Measurements from ENCODE around the gene COPZ1. TPM values are rescaled to one million over a fixed set of nuclear protein-coding genes. Genes with fewer than 3 reads are reported as not detected.
"Not testable (repeated sequence)": the region's sequence is repeated elsewhere in the genome, so short reads cannot be mapped to it uniquely, and the experiment has no call there.

The COPZ1 gene
- total and polyA plus RNA-seq, 4 donors = 98.8 to 163 (median 136) TPM

GRCh38 chr12:54352891-54353874 lies 28.3 kb downstream of the COPZ1 start:
- Histone ChIP-seq H3K27me3 (ENCODE audit: control insufficient read depth in 3 of 3, insufficient read depth in 3 of 3, low read length in 2 of 3) (no peaks in the 10 kb centered on the region), H3K27ac (ENCODE audit: low read depth in 1 of 2, low read length in 1 of 2) (peak overlapping the region; percentile 27 to 46), H3K4me1 (ENCODE audit: control insufficient read depth in 5 of 5, insufficient read depth in 5 of 5, low read length in 5 of 5) (peaks cover 4 to 54% (median 13%) of the 10 kb centered on the region in 5 donors), H3K9ac (ENCODE audit: insufficient read depth in 1 of 2, low read length in 2 of 2) (peak overlapping the region in 1 of 2 donors; percentile 28), H3K9me3 (ENCODE audit: control insufficient read depth in 4 of 4, insufficient read depth in 3 of 4, low read length in 3 of 4) (no peaks in the 10 kb centered on the region), H3K4me3 (no peak overlapping the region), H3K36me3 (ENCODE audit: control insufficient read depth in 4 of 4, insufficient read depth in 4 of 4, low read length in 4 of 4) (peaks cover 23 to 34% (median 27%) of the 10 kb centered on the region in 4 donors)
- 45 to 49% methylated on average over 1 of the region's 1 CpG for WGBS, 2 donors
- DNase-seq (peak; percentile 39 to 63 (median 44)), ATAC-seq (ENCODE audit: insufficient read depth, low FRiP score) (no peak)
- TF ChIP-seq CTCF (IDR thresholded peaks at IDR 0.05; ENCODE audit: control extremely low read depth, extremely low read depth) = no peak

GRCh38 chr12:54354271-54354670 lies 29.3 kb downstream of the COPZ1 start:
- H3K9ac ChIP-seq (ENCODE audit: insufficient read depth in 1 of 2, low read length in 2 of 2); ATAC-seq (ENCODE audit: insufficient read depth, low FRiP score); H3K27me3 ChIP-seq (ENCODE audit: control insufficient read depth in 3 of 3, insufficient read depth in 3 of 3, low read length in 2 of 3); H3K9me3 ChIP-seq (ENCODE audit: control insufficient read depth in 4 of 4, insufficient read depth in 3 of 4, low read length in 3 of 4); H3K4me3 ChIP-seq; DNase-seq; H3K27ac ChIP-seq (ENCODE audit: low read depth in 1 of 2, low read length in 1 of 2): not testable (repeated sequence)
- 81 to 86% methylated on average over 7 of the region's 7 CpGs for WGBS, 2 donors
- peaks cover 4 to 58% (median 15%) of the 10 kb centered on the region in 5 donors for H3K4me1 ChIP-seq (ENCODE audit: control insufficient read depth in 5 of 5, insufficient read depth in 5 of 5, low read length in 5 of 5)
- H3K36me3 ChIP-seq (ENCODE audit: control insufficient read depth in 4 of 4, insufficient read depth in 4 of 4, low read length in 4 of 4) = peaks cover 16 to 27% (median 22%) of the 10 kb centered on the region in 4 donors

- Histone ChIP-seq H3K27me3 (ENCODE audit: control insufficient read depth in 3 of 3, insufficient read depth in 3 of 3, low read length in 2 of 3) (no peaks in the 10 kb centered on the region), H3K9me3 (ENCODE audit: control insufficient read depth in 4 of 4, insufficient read depth in 3 of 4, low read length in 3 of 4) (no peaks in the 10 kb centered on the region), H3K4me3 (no peak overlapping the region), H3K36me3 (ENCODE audit: control insufficient read depth in 4 of 4, insufficient read depth in 4 of 4, low read length in 4 of 4) (peaks cover 9 to 19% (median 14%) of the 10 kb centered on the region in 4 donors), H3K9ac (ENCODE audit: insufficient read depth in 1 of 2, low read length in 2 of 2) (no peak overlapping the region), H3K4me1 (ENCODE audit: control insufficient read depth in 5 of 5, insufficient read depth in 5 of 5, low read length in 5 of 5) (peaks cover 4 to 52% (median 17%) of the 10 kb centered on the region in 5 donors), H3K27ac (ENCODE audit: low read depth in 1 of 2, low read length in 1 of 2) (no peak overlapping the region)
- 80 to 83% methylated on average over 6 of the region's 6 CpGs for WGBS, 2 donors
- no peak for ATAC-seq (ENCODE audit: insufficient read depth, low FRiP score)
- no peak for DNase-seq
- no peak for TF ChIP-seq CTCF (IDR thresholded peaks at IDR 0.05; ENCODE audit: control extremely low read depth, extremely low read depth)
These were observed 30.3 kb downstream of the COPZ1 start for GRCh38 chr12:54355104-54355815.

- H3K4me3 ChIP-seq = no peak overlapping the region
- H3K9ac ChIP-seq (ENCODE audit: insufficient read depth in 1 of 2, low read length in 2 of 2) = peak overlapping the region in 1 of 2 donors; percentile 43
- peaks cover 4 to 50% (median 22%) of the 10 kb centered on the region in 5 donors for H3K4me1 ChIP-seq (ENCODE audit: control insufficient read depth in 5 of 5, insufficient read depth in 5 of 5, low read length in 5 of 5)
- no peaks in the 10 kb centered on the region for H3K27me3 ChIP-seq (ENCODE audit: control insufficient read depth in 3 of 3, insufficient read depth in 3 of 3, low read length in 2 of 3)
- 67 to 83% methylated on average over 3 of the region's 3 CpGs for WGBS, 2 donors
- no peak for TF ChIP-seq CTCF (IDR thresholded peaks at IDR 0.05; ENCODE audit: control extremely low read depth, extremely low read depth)
- DNase-seq = no peak
- H3K27ac ChIP-seq (ENCODE audit: low read depth in 1 of 2, low read length in 1 of 2) = no peak overlapping the region
- ATAC-seq (ENCODE audit: insufficient read depth, low FRiP score) = no peak
- H3K36me3 ChIP-seq (ENCODE audit: control insufficient read depth in 4 of 4, insufficient read depth in 4 of 4, low read length in 4 of 4) = peaks cover 0 to 10% (median 5%) of the 10 kb centered on the region in 4 donors
- no peaks in the 10 kb centered on the region for H3K9me3 ChIP-seq (ENCODE audit: control insufficient read depth in 4 of 4, insufficient read depth in 3 of 4, low read length in 3 of 4)
These were observed 31.3 kb downstream of the COPZ1 start for GRCh38 chr12:54356228-54356627.
